H9 (cell line): ENCODE measurements around the gene SELPLG. TPM values are rescaled to one million over a fixed set of nuclear protein-coding genes. Genes with fewer than 3 reads are reported as not detected.

Experiments used
- DNase-seq: peaks from one replicate; pipeline ENCODE4 v3.0.0-alpha.2; 2017
- H2AFZ ChIP-seq: one replicate; pipeline ENCODE4 v1.6.1; 2013; ENCODE audit warnings: mild to moderate bottlenecking, low read length, control low read depth, moderate library complexity
- H2AK5ac ChIP-seq: 2 replicates; pipeline ENCODE4 v1.6.1; 2013; ENCODE audit warnings: low read length, control low read depth, mixed read lengths; ENCODE audit not compliant: insufficient read length
- H2BK120ac ChIP-seq: one replicate; pipeline ENCODE4 v1.6.1; 2013; ENCODE audit warnings: low read depth, mild to moderate bottlenecking, low read length, control low read depth, inconsistent platforms; ENCODE audit not compliant: poor library complexity, severe bottlenecking
- H2BK12ac ChIP-seq: 2 replicates; pipeline ENCODE4 v1.6.1; 2013; ENCODE audit warnings: low read length, control low read depth, mixed read lengths, low read depth; ENCODE audit not compliant: insufficient read length
- H2BK15ac ChIP-seq: 2 replicates; pipeline ENCODE4 v1.6.1; 2013; ENCODE audit warnings: low read depth, low read length, control low read depth
- H2BK20ac ChIP-seq: one replicate; pipeline ENCODE4 v1.6.1; 2013; ENCODE audit warnings: low read depth, mild to moderate bottlenecking, low read length, control low read depth, inconsistent platforms; ENCODE audit not compliant: poor library complexity, severe bottlenecking
- H2BK5ac ChIP-seq: 2 replicates; pipeline ENCODE4 v1.6.1; 2013; ENCODE audit warnings: low read length, control low read depth, mixed read lengths; ENCODE audit not compliant: insufficient read length
- H3K14ac ChIP-seq: 2 replicates; pipeline ENCODE4 v1.6.1; 2013; ENCODE audit warnings: low read length, control low read depth; ENCODE audit not compliant: insufficient read depth
- H3K18ac ChIP-seq: 2 replicates; pipeline ENCODE4 v1.6.1; 2013; ENCODE audit warnings: low read depth, mild to moderate bottlenecking, mixed read lengths, low read length, control low read depth; ENCODE audit not compliant: insufficient read length
- H3K23ac ChIP-seq: 2 replicates; pipeline ENCODE4 v1.6.1; 2013; ENCODE audit warnings: low read length, control low read depth, mixed read lengths, low read depth; ENCODE audit not compliant: insufficient read length
- H3K23me2 ChIP-seq: 2 replicates; pipeline ENCODE4 v1.6.1; 2013; ENCODE audit warnings: low read depth, mild to moderate bottlenecking, mixed read lengths, low read length, control low read depth; ENCODE audit not compliant: insufficient read length, poor library complexity, severe bottlenecking
- H3K27ac ChIP-seq: 2 replicates; pipeline ENCODE4 v1.5.1; 2013; ENCODE audit warnings: low read length, control low read depth, mixed read lengths, low read depth; ENCODE audit not compliant: insufficient read length
- H3K27me3 ChIP-seq: 2 replicates; pipeline ENCODE4 v1.6.1; 2013; ENCODE audit warnings: low read length, control low read depth, inconsistent platforms; ENCODE audit not compliant: insufficient read depth
- H3K4ac ChIP-seq: 2 replicates; pipeline ENCODE4 v1.6.1; 2013; ENCODE audit warnings: low read depth, mild to moderate bottlenecking, control low read depth, inconsistent platforms, low read length, moderate library complexity
- H3K4me1 ChIP-seq: 2 replicates; pipeline ENCODE4 v1.6.1; 2013; ENCODE audit warnings: low read length, control low read depth, inconsistent platforms; ENCODE audit not compliant: insufficient read depth
- H3K4me2 ChIP-seq: 2 replicates; pipeline ENCODE4 v1.6.1; 2013; ENCODE audit warnings: low read length, control low read depth, mixed read lengths; ENCODE audit not compliant: insufficient read length, insufficient read depth
- H3K56ac ChIP-seq: 2 replicates; pipeline ENCODE4 v1.6.1; 2013; ENCODE audit warnings: low read depth, mild to moderate bottlenecking, mixed read lengths, low read length, control low read depth; ENCODE audit not compliant: insufficient read length
- H3K79me1 ChIP-seq: 2 replicates; pipeline ENCODE4 v1.6.1; 2013; ENCODE audit warnings: low read depth, mild to moderate bottlenecking, moderate library complexity, low read length, control low read depth, inconsistent platforms; ENCODE audit not compliant: insufficient read depth, poor library complexity, severe bottlenecking
- H3K79me2 ChIP-seq: 2 replicates; pipeline ENCODE4 v1.6.1; 2013; ENCODE audit warnings: low read length, control low read depth, inconsistent platforms; ENCODE audit not compliant: insufficient read depth
- H3K9ac ChIP-seq: 2 replicates; pipeline ENCODE4 v1.6.1; 2013; ENCODE audit warnings: low read length, control low read depth, mixed read lengths; ENCODE audit not compliant: insufficient read length; ENCODE audit errors: extremely low read depth
- H3K9me3 ChIP-seq: one replicate; pipeline ENCODE4 v1.6.1; 2013; ENCODE audit warnings: low read depth, low read length, inconsistent platforms; ENCODE audit not compliant: control insufficient read depth
- H3T11ph ChIP-seq: one replicate; pipeline ENCODE4 v1.6.1; 2013; ENCODE audit warnings: mild to moderate bottlenecking, low read length, control low read depth, inconsistent platforms
- H4K20me1 ChIP-seq: one replicate; pipeline ENCODE4 v1.6.1; 2013; ENCODE audit not compliant: control insufficient read depth, insufficient read length, insufficient read depth
- H4K5ac ChIP-seq: 2 replicates; pipeline ENCODE4 v1.6.1; 2013; ENCODE audit warnings: low read depth, mild to moderate bottlenecking, mixed read lengths, low read length, control low read depth; ENCODE audit not compliant: insufficient read length
- H4K8ac ChIP-seq: replicated peaks from 2 replicates; pipeline ENCODE4 v1.6.1; 2013; ENCODE audit warnings: low read length, control low read depth, mixed read lengths, low read depth; ENCODE audit not compliant: insufficient read length
- H4K91ac ChIP-seq: 2 replicates; pipeline ENCODE4 v1.6.1; 2013; ENCODE audit warnings: low read depth, mild to moderate bottlenecking, moderate library complexity, mixed read lengths, low read length, control low read depth; ENCODE audit not compliant: insufficient read length
- H3K27ac Mint-ChIP-seq, 3 experiments: 2 replicates in 2 of 3; 3 replicates in 1 of 3; pipeline ENCODE4 v1.8.0; 2020 to 2021; ENCODE audit warnings: mixed read lengths in 3 of 3, mild to moderate bottlenecking in 1 of 3, moderate library complexity in 1 of 3
- H3K27me3 Mint-ChIP-seq: 2 replicates; pipeline ENCODE4 v1.8.0; 2021; ENCODE audit warnings: low read depth, mild to moderate bottlenecking, moderate library complexity, mixed read lengths
- H3K36me3 Mint-ChIP-seq, 3 experiments: 2 replicates in 2 of 3; 3 replicates in 1 of 3; pipeline ENCODE4 v1.8.0; 2020 to 2021; ENCODE audit warnings: low read depth in 3 of 3, mixed read lengths in 3 of 3; ENCODE audit not compliant: insufficient read depth in 1 of 3
- H3K4me1 Mint-ChIP-seq, 2 experiments: 2 replicates each; pipeline ENCODE4 v1.8.0; 2020; ENCODE audit warnings: mixed read lengths in 2 of 2
- H3K4me3 Mint-ChIP-seq, 2 experiments: 2 replicates in 1 of 2; 3 replicates in 1 of 2; pipeline ENCODE4 v1.8.0; 2020 to 2021; ENCODE audit warnings: mild to moderate bottlenecking in 2 of 2, mixed read lengths in 2 of 2, moderate library complexity in 1 of 2
- H3K9me3 Mint-ChIP-seq, 2 experiments: 2 replicates in 1 of 2; 3 replicates in 1 of 2; pipeline ENCODE4 v1.8.0; 2020; ENCODE audit warnings: mild to moderate bottlenecking in 2 of 2, mixed read lengths in 2 of 2, moderate library complexity in 1 of 2
- CTCF ChIP-seq: fragments of 200-600 bp; sonication (generic); conservative IDR thresholded peaks from 3 replicates; pipeline ENCODE4 v1.8.0; 2021; ENCODE audit warnings: antibody characterized with exemption, mild to moderate bottlenecking
- WGBS: extraction: QIAGEN DNeasy Blood & Tissue Kit; methylation state at CpG from one replicate; pipeline ENCODE4 v1.1.7; 2013; ENCODE audit warnings: missing lambda C conversion rate, low lambda C conversion rate, mixed read lengths; ENCODE audit not compliant: insufficient read length; ENCODE audit errors: extremely low coverage; 5-methylcytosine and 5-hydroxymethylcytosine counted together
- total RNA-seq: library from RNA; stranded (reverse); gene quantifications from 2 replicates; pipeline ENCODE4 v1.2.1, GENCODE V29; 2021

SELPLG gene
- total RNA-seq, 1 experiment from 2014 or later, result 0.15 TPM

- DNase-seq, result no peak
- Histone ChIP-seq H3K23me2 (no peaks in the 10 kb centered on the region), H2BK15ac (no peak overlapping the region), H3K4ac (no peak overlapping the region), H2BK12ac (no peak overlapping the region), H2BK20ac (no peak overlapping the region), H3K23ac (no peak overlapping the region), H3K79me1 (no peaks in the 10 kb centered on the region), H4K91ac (no peak overlapping the region), H3K27me3 (no peaks in the 10 kb centered on the region), H3K9me3 (no peaks in the 10 kb centered on the region), H3K4me1 (no peaks in the 10 kb centered on the region), H3K14ac (no peak overlapping the region), H2BK120ac (no peak overlapping the region), H3T11ph (no peak overlapping the region), H4K8ac (no peak overlapping the region), H2AFZ (no peak overlapping the region), H3K18ac (no peak overlapping the region), H4K5ac (no peak overlapping the region), H3K4me2 (no peak overlapping the region), H2BK5ac (no peak overlapping the region), H3K27ac (no peak overlapping the region), H4K20me1 (no peaks in the 10 kb centered on the region), H3K79me2 (no peaks in the 10 kb centered on the region), H2AK5ac (no peak overlapping the region), H3K9ac (no peak overlapping the region), H3K56ac (no peak overlapping the region)
- WGBS, result no CpG with 5 or more reads among the region's 17 CpGs
- Mint-ChIP-seq H3K36me3 (no peaks in the 10 kb centered on the region), H3K27me3 (peaks cover 2% of the 10 kb centered on the region; the same call in 1 of the 2 replicates), H3K4me1 (peaks cover 4 to 11% of the 10 kb centered on the region in 2 experiments; a peak in 3 of 4 replicates), H3K9me3 (no peaks in the 10 kb centered on the region), H3K4me3 (no peak overlapping the region), H3K27ac (no peak overlapping the region)
- TF ChIP-seq CTCF, result no peak
Measured at GRCh38 chr12:108595711-108596647, 37.7 kb downstream of the SELPLG start.
